ENCODE data around the gene SPTBN2. TPM values are rescaled to one million over a fixed set of nuclear protein-coding genes. Genes with fewer than 3 reads are reported as not detected.

SPTBN2 gene
- total RNA-seq, 1 experiment from 2014 or later, result 51.0 TPM

DNA sequence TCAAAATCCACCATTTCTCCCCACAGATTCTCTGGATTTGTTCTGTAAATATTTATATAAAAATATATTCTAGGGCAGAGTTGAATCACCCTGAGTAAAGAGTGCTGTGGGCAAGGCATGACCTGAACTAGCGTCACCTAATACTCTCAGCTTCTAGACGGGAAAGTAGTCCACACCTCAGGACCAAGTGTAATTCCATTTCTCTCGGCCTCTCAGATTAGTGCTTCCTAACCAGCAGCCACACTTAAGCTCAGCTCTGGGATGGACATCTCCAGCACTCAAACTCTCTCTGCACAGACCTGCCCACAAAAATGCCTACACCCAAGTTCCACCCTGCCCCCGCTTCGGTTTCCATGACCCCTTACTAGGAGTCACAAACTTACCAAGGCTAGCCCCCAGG is 5.3 kb downstream of the SPTBN2 start:
- ChIA-PET POLR2A (ENCODE audit: unreplicated experiment) (interaction anchor here (0.5 to 0.7 kb wide), 3 partner anchors 25 to 86 kb away, joined by 3 to 41 read pairs (median 6); no protein-coding TSS in a partner anchor), CTCF (no interaction called here)
- no TSS peak for BruUV-seq (replicated peaks)
- Histone ChIP-seq H3K27me3 (ENCODE audit: insufficient read depth, low read depth) (peaks cover 3% of the 10 kb centered on the region; the same call in 1 of the 2 replicates), H3K9me2 (ENCODE audit: insufficient read depth) (no peaks in the 10 kb centered on the region), H4K20me1 (ENCODE audit: insufficient read depth) (no peaks in the 10 kb centered on the region), H3K4me3 (no peak overlapping the region), H3F3A (ENCODE audit: insufficient read depth, low read depth) (peaks cover 36% of the 10 kb centered on the region), H3K27ac (no peak overlapping the region), H3K4me1 (replicated peaks; ENCODE audit: insufficient read depth) (peaks cover 52% of the 10 kb centered on the region), H2AFZ (no peak overlapping the region), H3K36me3 (ENCODE audit: low read depth) (no peaks in the 10 kb centered on the region), H3K4me2 (no peak overlapping the region), H3K9me3 (ENCODE audit: insufficient read depth, low read depth) (no peaks in the 10 kb centered on the region), H3K79me2 (ENCODE audit: low read depth) (0 out of 2 replicates have a peak, but pooled peaks cover 2% of the 10 kb centered on the region)
- peak in 1 of 2 experiments; percentile 43 for DNase-seq
- intact Hi-C loops (cut with micrococcal nuclease; ENCODE audit: unreplicated experiment), result no loop called here
- TF ChIP-seq EZH2 (IDR thresholded peaks at IDR 0.05; ENCODE audit: low read depth), result no peak
- TF ChIP-seq, protein P1, sequence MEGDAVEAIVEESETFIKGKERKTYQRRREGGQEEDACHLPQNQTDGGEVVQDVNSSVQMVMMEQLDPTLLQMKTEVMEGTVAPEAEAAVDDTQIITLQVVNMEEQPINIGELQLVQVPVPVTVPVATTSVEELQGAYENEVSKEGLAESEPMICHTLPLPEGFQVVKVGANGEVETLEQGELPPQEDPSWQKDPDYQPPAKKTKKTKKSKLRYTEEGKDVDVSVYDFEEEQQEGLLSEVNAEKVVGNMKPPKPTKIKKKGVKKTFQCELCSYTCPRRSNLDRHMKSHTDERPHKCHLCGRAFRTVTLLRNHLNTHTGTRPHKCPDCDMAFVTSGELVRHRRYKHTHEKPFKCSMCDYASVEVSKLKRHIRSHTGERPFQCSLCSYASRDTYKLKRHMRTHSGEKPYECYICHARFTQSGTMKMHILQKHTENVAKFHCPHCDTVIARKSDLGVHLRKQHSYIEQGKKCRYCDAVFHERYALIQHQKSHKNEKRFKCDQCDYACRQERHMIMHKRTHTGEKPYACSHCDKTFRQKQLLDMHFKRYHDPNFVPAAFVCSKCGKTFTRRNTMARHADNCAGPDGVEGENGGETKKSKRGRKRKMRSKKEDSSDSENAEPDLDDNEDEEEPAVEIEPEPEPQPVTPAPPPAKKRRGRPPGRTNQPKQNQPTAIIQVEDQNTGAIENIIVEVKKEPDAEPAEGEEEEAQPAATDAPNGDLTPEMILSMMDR (conservative IDR thresholded peaks at IDR 0.05), result no peak

DNA sequence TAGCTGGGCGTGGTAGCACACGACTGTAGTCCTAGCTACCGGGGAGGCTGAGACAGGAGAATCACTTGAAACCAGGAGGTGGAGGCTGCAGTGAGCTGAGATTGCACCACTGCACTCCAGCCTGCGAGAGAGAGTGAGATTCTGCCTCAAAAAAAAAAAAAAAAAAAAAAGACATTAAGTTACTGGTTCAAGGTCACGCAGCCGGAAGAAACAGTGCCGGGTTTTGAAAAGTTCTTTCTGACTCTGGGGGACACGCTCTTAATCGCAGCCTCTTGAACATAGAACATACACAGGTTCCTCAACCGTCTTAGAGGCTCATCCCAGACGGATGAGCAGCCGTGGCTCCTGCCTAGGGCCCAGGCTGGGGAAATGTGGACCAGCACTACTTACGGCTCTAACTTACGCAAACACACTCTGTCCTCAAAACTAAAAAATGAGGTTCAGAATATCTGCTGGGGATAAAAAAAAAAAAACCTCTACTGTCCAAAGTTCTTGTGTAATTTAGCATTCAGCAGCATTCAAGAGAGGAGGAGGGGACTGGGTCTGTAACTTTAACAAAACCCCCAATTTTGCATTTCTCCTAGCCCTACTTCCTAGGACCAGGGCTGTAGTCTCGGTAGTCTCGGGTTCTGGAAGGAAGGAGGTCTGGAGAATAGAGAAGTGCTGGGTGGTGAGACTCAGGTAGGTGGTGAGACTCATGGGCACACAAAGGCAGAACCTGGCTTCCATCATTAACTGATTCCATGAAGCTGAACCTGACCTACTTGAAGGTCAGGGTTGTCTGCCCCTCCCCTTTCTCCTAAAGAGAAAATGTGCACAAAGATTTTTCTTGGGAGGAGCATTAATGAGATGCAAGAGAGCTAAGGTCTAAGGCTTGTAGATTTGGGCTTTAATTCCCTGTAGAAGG is 6.0 kb downstream of the SPTBN2 start:
- H3K9me3 ChIP-seq (ENCODE audit: insufficient read depth, low read depth), result no peaks in the 10 kb centered on the region
- H3F3A ChIP-seq (ENCODE audit: insufficient read depth, low read depth), result peaks cover 33% of the 10 kb centered on the region
- TF ChIP-seq, protein P1 (conservative IDR thresholded peaks at IDR 0.05), result no peak
- TF ChIP-seq EZH2 (IDR thresholded peaks at IDR 0.05; ENCODE audit: low read depth), result no peak
- ChIA-PET CTCF (no interaction called here), POLR2A (ENCODE audit: unreplicated experiment) (interaction anchor here (0.5 kb wide), 1 partner anchor 25 kb away, joined by 41 read pairs; no protein-coding TSS in a partner anchor)
- no peaks in the 10 kb centered on the region for H3K27me3 ChIP-seq (ENCODE audit: insufficient read depth, low read depth)
- H3K79me2 ChIP-seq (ENCODE audit: low read depth), result 0 out of 2 replicates have a peak, but pooled peaks cover 2% of the 10 kb centered on the region
- no peak overlapping the region for H3K4me3 ChIP-seq
- intact Hi-C loops (cut with micrococcal nuclease; ENCODE audit: unreplicated experiment), result no loop called here
- no peaks in the 10 kb centered on the region for H3K9me2 ChIP-seq (ENCODE audit: insufficient read depth)
- no peak for DNase-seq
- H4K20me1 ChIP-seq (ENCODE audit: insufficient read depth), result no peaks in the 10 kb centered on the region
- H3K4me2 ChIP-seq, result no peak overlapping the region
- no TSS peak for BruUV-seq (replicated peaks)
- H2AFZ ChIP-seq, result no peak overlapping the region
- H3K27ac ChIP-seq, result no peak overlapping the region
- H3K4me1 ChIP-seq (replicated peaks; ENCODE audit: insufficient read depth), result peaks cover 59% of the 10 kb centered on the region
- no peaks in the 10 kb centered on the region for H3K36me3 ChIP-seq (ENCODE audit: low read depth)

DNA sequence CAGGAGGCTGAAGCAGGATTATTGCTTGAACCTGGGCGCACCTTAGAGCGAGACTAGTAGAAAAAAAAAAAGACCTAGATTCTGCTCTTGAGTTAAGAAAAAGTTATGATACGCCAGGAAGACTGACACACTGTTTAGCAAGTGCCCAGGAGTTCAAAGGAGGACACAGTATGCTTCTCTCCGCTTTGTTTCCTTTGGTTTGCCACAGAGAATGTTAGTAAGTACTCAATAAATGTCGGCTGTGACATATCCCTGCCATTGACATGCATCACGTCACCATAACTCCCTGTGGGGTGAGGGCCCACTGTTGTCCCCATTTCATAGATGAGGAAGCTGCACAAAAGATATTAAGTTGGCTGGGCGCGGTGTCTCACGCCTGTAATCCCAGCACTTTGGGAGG is 7.1 kb downstream of the SPTBN2 start:
- H3K27me3 ChIP-seq (ENCODE audit: insufficient read depth, low read depth), result no peaks in the 10 kb centered on the region
- H3K4me1 ChIP-seq (replicated peaks; ENCODE audit: insufficient read depth), result peaks cover 63% of the 10 kb centered on the region
- CTCF ChIA-PET, result no interaction called here
- H3K4me3 ChIP-seq, result no peak overlapping the region
- H3K27ac ChIP-seq, result no peak overlapping the region
- H3K79me2 ChIP-seq (ENCODE audit: low read depth), result 0 out of 2 replicates have a peak, but pooled peaks cover 6% of the 10 kb centered on the region
- H3K9me3 ChIP-seq (ENCODE audit: insufficient read depth, low read depth), result no peaks in the 10 kb centered on the region
- BruUV-seq (replicated peaks), result no TSS peak
- DNase-seq, result no peak
- POLR2A ChIA-PET (ENCODE audit: unreplicated experiment), result interaction anchor here (0.6 kb wide), 1 partner anchor 325 kb away, joined by 3 read pairs; no protein-coding TSS in a partner anchor
- peaks cover 33% of the 10 kb centered on the region for H3F3A ChIP-seq (ENCODE audit: insufficient read depth, low read depth)
- H3K4me2 ChIP-seq, result no peak overlapping the region
- H3K36me3 ChIP-seq (ENCODE audit: low read depth), result no peaks in the 10 kb centered on the region
- no peak overlapping the region for H2AFZ ChIP-seq
- TF ChIP-seq, protein P1 (conservative IDR thresholded peaks at IDR 0.05), result no peak
- no peak for TF ChIP-seq EZH2 (IDR thresholded peaks at IDR 0.05; ENCODE audit: low read depth)
- no peaks in the 10 kb centered on the region for H4K20me1 ChIP-seq (ENCODE audit: insufficient read depth)
- intact Hi-C loops (cut with micrococcal nuclease; ENCODE audit: unreplicated experiment), result no loop called here
- no peaks in the 10 kb centered on the region for H3K9me2 ChIP-seq (ENCODE audit: insufficient read depth)

Measured in PC-9 (cell line).